Activated T-helper 1 cell treated with anti-CD3 and anti-CD28 coated beads, Interleukin-12 subunit alpha, Interleukin-12 subunit beta, Interleukin-2, Interleukin-4 antibody, amounts not matched to agents 30 ng/mL and 10 ng/mL and 1 ng/mL, durations not matched to agents 14 hours and 24 hours and 36 hours (primary cell): ENCODE data around the gene PPIL6. TPM values are rescaled to one million over a fixed set of nuclear protein-coding genes. Genes with fewer than 3 reads are reported as not detected.

Experiments
- total RNA-seq: library from RNA; stranded (reverse); gene quantifications from 2 replicates; pipeline ENCODE4 v1.2.3, GENCODE V29; 2022

PPIL6 gene
- total RNA-seq, 1 donor from 2014 or later: 0.13 TPM

Other genes with a start within 250 kb of the PPIL6 start
- gene CD164, start 58.2 kb downstream of the PPIL6 start, total RNA-seq: 249 and 251 TPM in 2 replicates
- gene SMPD2, start 96 bp upstream of the PPIL6 start, total RNA-seq: 18.5 and 19.1 TPM in 2 replicates
- gene MICAL1, start 15.1 kb upstream of the PPIL6 start, total RNA-seq: 40.8 and 47.1 TPM in 2 replicates
- gene ZBTB24, start 42.6 kb upstream of the PPIL6 start, total RNA-seq: 19.5 and 20.8 TPM in 2 replicates